Esophagus muscularis mucosa (tissue), 4 donors: ENCODE data around the gene NSD1.

Experiments
- EP300 ChIP-seq: sonication (generic); formaldehyde crosslinking; IDR thresholded peaks from one replicate; pipeline ENCODE4 v1.6.1; 2017; ENCODE audit warnings: antibody characterized with exemption
- POLR2AphosphoS5 ChIP-seq, 2 donors: sonication (generic); formaldehyde crosslinking; IDR thresholded peaks; one replicate each; pipeline ENCODE4 v1.6.1; 2017; ENCODE audit warnings: antibody characterized with exemption in 2 of 2
- TF ChIP-seq, protein P1 (sequence below), 3 experiments: fragments of 200-600 bp in 2 of 3; fragments of 450-650 bp in 1 of 3; sonication (generic) in 2 of 3; IDR thresholded peaks; one replicate each; pipeline ENCODE4 v1.5.1; 2017 to 2019; ENCODE audit warnings: antibody characterized with exemption in 3 of 3, mild to moderate bottlenecking in 2 of 3, moderate library complexity in 1 of 3

DNA sequence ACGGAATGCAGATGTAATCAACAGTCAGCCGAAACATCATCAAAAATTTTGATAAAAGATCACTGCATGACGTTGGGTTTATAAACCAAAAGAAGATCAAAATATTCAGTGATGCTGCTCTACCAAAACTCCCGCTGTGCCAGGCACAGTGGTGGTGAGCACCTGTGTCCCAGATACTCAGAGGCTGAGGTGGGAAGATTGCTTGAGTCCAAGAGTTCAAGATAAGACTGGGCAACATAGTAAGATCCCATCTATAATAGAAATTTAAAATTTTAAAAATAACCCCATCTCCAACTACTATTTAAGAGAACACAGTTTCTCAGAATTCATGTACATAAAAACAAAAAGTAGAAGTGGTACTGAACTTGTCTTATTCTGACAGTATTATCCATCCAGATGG lies 214.1 kb downstream of the NSD1 start:
- TF ChIP-seq, protein P1, sequence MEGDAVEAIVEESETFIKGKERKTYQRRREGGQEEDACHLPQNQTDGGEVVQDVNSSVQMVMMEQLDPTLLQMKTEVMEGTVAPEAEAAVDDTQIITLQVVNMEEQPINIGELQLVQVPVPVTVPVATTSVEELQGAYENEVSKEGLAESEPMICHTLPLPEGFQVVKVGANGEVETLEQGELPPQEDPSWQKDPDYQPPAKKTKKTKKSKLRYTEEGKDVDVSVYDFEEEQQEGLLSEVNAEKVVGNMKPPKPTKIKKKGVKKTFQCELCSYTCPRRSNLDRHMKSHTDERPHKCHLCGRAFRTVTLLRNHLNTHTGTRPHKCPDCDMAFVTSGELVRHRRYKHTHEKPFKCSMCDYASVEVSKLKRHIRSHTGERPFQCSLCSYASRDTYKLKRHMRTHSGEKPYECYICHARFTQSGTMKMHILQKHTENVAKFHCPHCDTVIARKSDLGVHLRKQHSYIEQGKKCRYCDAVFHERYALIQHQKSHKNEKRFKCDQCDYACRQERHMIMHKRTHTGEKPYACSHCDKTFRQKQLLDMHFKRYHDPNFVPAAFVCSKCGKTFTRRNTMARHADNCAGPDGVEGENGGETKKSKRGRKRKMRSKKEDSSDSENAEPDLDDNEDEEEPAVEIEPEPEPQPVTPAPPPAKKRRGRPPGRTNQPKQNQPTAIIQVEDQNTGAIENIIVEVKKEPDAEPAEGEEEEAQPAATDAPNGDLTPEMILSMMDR (IDR thresholded peaks at IDR 0.05): no peak
- TF ChIP-seq POLR2AphosphoS5 (IDR thresholded peaks at IDR 0.05) (no peak), EP300 (no peak)
